ENCODE measurements around the gene SLU7.

DNA sequence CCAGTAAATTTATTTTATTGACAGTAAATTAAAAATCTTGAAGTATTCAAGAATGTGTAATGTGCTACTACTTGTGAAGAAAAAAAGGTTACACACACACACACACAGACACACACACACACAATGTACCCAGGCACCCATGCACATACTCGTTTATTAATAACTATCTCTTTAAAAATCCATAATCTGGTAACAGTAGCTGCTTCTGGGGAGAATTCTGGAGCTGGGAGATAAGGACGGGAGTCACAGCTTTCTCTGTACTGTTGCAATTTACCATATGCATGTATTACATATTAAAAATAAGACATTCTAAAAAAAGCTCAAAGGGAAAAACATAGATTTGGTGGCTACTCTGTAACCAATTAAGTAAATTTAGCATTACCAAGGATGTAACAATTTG is 40.6 kb downstream of the SLU7 start:
- TF ChIP-seq, protein P1, sequence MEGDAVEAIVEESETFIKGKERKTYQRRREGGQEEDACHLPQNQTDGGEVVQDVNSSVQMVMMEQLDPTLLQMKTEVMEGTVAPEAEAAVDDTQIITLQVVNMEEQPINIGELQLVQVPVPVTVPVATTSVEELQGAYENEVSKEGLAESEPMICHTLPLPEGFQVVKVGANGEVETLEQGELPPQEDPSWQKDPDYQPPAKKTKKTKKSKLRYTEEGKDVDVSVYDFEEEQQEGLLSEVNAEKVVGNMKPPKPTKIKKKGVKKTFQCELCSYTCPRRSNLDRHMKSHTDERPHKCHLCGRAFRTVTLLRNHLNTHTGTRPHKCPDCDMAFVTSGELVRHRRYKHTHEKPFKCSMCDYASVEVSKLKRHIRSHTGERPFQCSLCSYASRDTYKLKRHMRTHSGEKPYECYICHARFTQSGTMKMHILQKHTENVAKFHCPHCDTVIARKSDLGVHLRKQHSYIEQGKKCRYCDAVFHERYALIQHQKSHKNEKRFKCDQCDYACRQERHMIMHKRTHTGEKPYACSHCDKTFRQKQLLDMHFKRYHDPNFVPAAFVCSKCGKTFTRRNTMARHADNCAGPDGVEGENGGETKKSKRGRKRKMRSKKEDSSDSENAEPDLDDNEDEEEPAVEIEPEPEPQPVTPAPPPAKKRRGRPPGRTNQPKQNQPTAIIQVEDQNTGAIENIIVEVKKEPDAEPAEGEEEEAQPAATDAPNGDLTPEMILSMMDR (IDR thresholded peaks at IDR 0.05; ENCODE audit: insufficient read depth, low read depth, low read length), result no peak
- no peak for TF ChIP-seq EZH2 (IDR thresholded peaks at IDR 0.05; ENCODE audit: insufficient read depth, low read length)
